ENCODE measurements around the gene SLC6A9.

GRCh38 chr1:44002165-44002564 is 29.1 kb downstream of the SLC6A9 start:
- TF ChIP-seq RBBP5 (IDR thresholded peaks at IDR 0.05; ENCODE audit: borderline replicate concordance, low read depth, low read length), result no peak
- no peak for TF ChIP-seq ASH2L (IDR thresholded peaks at IDR 0.05; ENCODE audit: low read length)
- no peak for TF ChIP-seq CTCF (IDR thresholded peaks at IDR 0.05; ENCODE audit: control extremely low read depth in 1 of 3, insufficient read depth in 1 of 3, low read depth in 1 of 3, low read length in 3 of 3)

Data from H1 (cell line).